GM18907 (cell line): ENCODE data around the gene GSTM3.

Experiments used
- ATAC-seq: cut with Tn5 transposase; IDR thresholded peaks from one replicate; pipeline ENCODE4 v1.9.1; 2021; ENCODE audit warnings: mild to moderate bottlenecking, moderate library complexity; ENCODE audit not compliant: unreplicated experiment

The GSTM3 gene

DNA sequence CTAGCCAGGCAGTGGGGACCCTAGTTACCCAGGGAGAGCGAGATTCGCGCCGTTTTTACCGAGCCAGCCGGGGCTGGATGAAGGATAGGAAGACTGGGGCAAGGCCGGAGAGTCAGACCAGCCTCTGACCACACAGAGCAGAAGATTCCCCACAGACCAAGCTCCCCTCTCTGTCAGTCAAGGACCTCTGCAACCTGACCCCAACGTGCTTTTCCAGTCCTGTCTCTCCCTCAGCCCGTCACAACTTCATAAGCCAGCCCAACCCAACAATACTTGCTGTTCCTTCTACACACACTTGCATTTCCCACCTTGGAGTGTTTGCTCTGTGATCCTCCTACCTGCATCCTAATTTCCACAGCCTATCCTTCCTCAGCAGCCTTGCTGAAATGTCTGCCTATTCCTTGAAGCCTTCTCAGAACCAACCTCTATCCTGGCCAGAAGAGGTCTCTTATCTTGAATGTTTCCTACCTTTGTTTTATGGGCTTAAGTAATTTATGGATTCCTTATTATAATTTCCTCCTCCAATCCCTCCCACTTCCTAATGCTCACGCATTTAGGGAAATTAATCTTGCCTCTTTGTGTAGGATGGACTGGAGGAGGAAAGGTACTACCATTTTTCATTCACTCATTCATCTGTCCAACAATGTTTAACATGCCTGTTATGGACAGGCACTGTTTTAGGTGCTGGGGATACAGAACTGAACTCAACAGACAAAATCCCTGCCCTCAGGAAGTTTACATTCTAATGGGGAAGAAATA lies at the start of gene GSTM3:
GSTM3 (minus strand) TSS at position 424 of the 759 bp plus-strand sequence. CDS start 751 bp downstream, outside the sequence.
- no peak for ATAC-seq

- no peak for ATAC-seq
Measured at GRCh38 chr1:109790329-109790728, 49.5 kb upstream of the GSTM3 start.

- ATAC-seq = no peak
Measured at GRCh38 chr1:109789551-109790180, 48.8 kb upstream of the GSTM3 start.

DNA sequence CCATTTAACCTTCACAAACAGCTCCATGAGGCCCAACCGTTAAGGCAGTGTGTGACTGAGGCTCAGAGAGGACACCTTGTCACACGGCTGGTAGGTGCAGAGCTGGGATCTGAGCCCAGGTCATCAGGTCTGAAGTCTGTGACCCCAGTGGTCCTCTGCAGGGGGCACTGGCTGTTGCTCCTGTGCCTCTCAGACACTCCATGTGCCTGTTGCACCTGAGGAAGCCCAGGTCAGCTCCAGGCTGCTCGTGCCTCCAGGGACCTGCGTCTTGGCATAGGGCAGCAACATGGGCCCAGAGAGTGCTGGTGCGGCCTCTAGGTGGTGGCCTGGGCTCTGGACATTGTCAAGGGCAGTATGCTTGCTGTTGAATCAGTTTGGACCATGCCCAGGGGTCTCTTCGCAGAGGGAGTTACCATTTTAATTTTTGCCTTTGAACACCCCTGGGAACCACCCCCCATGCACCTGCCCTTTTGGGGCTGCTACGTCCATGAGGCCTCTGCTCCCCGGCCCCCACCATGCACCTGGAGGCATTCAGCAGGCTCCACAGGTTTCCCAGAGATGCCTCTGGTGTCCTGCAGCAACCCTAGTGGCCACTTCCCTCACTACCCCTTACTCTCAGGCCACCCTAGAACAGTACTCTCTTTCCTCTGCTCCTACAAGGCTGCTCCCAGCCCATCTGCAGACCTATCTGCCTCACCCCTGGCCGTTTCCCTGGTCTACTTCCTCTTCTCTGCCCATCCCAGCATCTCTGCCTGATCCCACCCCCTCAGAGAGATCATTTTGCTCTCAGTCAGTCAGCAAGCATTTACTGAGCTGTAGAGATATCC lies 48.1 kb upstream of the GSTM3 start:
- ATAC-seq = no peak

DNA sequence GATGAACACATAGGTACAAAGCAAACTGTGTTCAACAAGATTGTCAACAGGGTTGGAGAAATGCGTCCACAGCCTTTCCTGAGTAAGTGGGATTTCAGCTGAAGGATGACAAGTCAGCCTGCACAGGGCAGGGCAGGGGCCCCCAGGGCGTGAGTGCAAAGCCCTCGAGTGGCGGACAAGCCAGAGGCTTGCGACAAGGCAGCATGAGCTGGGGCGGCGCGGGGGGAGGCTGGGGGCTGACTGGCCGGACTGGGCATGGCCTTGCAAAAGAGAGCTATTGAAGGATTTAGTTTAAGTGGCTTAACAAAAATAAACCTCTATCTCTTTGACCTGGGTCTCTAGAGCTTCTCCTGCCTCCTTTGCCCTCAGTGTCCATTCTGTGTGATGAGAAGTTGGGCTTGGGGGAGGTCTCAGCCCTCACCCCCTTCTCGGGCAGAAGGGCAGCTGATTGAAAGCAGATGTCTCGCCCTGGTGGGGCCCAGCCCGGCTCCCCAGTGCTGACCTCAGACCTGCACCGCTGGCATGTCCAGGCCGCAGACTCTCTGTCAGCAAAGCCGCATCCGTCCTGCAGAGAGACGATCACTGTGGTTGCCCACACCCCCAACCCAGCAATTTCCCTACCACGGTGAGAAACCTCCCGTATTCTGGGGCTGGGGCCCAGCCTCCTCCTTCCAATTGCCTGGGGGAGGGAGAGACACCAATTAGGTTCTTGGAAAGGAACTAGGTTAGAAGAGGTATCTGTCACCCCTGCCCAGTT lies 47.2 kb upstream of the GSTM3 start:
- no peak for ATAC-seq

- no peak for ATAC-seq
Measured at GRCh38 chr1:109787211-109787844, 46.5 kb upstream of the GSTM3 start.

DNA sequence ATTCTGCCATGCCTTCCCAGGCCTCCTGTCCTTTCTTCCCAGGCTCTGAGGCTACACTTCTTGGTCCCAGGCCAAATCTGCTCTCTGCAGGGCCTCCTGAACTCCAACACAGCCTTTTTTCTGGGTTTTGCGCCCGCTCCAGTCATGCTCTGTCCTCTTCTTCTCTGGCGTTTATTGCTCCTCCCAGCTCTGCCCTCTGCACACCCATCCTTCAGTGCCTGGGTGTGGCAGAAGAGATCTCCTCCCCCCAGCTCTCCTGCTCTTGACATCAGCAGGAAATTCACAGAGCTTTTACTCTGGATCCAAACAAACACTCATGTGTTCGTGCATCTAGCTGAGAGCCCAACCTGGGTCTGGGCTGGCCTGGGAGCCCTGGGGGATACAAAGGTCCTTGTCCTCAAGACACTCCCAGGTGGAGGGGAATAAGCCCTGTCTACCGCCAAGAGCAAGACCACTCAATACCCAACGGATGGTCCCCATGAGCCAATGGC lies 45.7 kb upstream of the GSTM3 start:
- no peak for ATAC-seq

DNA sequence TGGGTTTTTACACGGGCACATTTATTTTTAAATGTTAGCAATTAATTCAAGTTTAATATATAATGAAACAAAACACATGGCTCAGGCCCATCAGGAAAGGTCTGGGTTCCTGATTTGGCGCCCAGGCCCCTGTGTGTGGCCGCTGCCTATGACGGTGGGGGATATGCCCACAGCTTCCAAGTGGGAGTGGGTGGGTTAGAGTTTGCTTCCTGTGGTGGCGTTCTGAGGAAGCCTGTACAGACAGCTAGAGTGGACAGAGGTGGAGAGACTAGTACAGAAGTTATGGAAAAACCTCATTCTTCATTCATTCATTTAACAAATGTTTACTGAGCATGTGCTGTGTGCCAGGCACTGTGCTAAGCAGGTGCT lies 45.3 kb upstream of the GSTM3 start:
- ATAC-seq = no peak

- no peak for ATAC-seq
Measured at GRCh38 chr1:109785446-109786111, 44.7 kb upstream of the GSTM3 start.

GRCh38 chr1:109784551-109785252 lies 43.9 kb upstream of the GSTM3 start:
- ATAC-seq = no peak

DNA sequence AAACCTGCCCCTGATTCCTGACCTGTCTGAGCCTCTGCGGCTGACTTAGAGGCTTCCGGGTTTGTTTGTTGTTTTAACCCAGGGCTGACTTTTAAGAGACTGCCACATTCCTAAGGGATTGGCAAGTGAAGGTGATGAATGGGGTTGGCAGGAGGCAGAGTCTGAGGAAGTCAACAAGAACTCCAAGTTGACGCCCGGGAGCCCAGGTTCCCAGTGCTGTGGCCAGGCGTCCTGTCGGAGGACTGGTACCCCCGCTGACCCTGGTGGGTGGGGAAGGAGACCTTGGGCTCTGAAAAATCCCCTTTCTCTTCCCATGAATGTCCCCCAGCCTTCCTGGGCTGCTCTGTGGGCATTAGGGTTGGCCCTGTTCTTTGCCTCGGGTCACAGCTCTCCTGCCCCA lies 42.6 kb upstream of the GSTM3 start:
- ATAC-seq = no peak

DNA sequence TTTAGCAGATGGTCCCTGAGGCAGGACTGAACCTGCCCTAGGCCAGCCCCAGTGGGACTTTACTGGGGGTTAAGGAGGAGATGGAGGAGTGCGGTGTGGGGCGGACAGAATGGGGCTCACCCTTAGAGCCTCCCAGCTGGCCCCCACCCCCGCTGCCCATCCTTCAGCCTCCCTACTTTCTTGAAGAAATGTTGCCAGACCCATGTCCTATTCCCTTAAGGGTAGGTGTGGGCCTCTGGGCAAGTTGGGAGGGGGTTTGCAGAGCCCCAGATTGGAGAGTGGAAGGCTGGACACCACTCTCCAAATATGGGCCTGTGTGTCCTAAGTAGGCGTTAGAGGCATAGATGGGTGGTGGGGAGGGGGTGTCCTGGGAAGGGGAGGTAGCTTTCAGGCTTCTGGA lies 42.1 kb upstream of the GSTM3 start:
- no peak for ATAC-seq

DNA sequence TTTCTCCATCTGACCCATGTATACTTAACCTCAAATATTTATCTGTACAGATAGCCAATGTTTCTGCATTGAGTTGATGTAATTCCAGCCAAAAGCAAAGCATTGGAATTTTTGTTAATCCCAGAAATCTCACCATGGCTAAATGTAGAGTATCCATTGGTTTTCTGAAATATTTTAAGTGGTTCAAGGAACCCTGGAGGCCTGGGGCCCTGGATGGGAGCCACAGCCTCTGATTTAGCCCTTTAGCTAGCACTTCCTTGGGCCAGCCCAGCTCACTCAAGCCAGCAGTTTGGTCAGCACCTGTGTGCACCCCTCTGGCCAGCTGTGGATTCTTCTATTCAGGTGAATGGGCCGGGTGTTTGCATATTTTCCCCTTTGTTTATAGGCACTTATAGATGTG lies 41.7 kb upstream of the GSTM3 start:
- ATAC-seq = no peak

- no peak for ATAC-seq
Measured at GRCh38 chr1:109781806-109782205, 41.0 kb upstream of the GSTM3 start.

GRCh38 chr1:109780982-109781381 lies 40.1 kb upstream of the GSTM3 start:
- no peak for ATAC-seq

- no peak for ATAC-seq
Measured at GRCh38 chr1:109777980-109778625, 37.3 kb upstream of the GSTM3 start.

DNA sequence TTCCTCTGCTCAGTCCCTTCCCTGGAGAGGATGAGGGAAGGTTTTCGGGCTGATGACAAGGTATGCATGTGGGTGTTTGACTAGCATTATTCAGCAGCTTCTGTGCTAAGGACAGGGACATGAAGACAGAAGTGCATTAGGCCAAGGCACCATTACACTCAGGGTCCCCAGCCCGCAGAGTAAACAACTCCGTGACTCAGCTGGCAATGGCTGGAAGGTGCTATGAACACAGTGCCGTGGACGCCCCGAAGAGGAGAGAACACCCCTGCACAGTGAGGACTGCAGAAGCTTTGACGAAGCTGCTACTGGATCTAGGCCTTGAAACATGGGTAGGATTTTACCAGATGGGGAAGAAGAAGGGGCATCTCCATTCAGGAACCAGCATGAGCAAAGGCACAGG lies 36.6 kb upstream of the GSTM3 start:
- no peak for ATAC-seq

- peak; percentile 65 for ATAC-seq
Measured at GRCh38 chr1:109776911-109777310, 36.1 kb upstream of the GSTM3 start.
